GM11168 (cell line): Measurements from ENCODE around the gene GRIN2C.
"Not testable (repeated sequence)": the region's sequence is repeated elsewhere in the genome, so short reads cannot be mapped to it uniquely, and the experiment has no call there.

Experiments
- in situ Hi-C: fragments of 300-500 bp; cut with MboI; formaldehyde crosslinking; loops from one replicate; pipeline ENCODE4 v1.12.0; 2022; ENCODE audit warnings: low sequenced_read_pairs; ENCODE audit not compliant: unreplicated experiment

Gene GRIN2C

DNA sequence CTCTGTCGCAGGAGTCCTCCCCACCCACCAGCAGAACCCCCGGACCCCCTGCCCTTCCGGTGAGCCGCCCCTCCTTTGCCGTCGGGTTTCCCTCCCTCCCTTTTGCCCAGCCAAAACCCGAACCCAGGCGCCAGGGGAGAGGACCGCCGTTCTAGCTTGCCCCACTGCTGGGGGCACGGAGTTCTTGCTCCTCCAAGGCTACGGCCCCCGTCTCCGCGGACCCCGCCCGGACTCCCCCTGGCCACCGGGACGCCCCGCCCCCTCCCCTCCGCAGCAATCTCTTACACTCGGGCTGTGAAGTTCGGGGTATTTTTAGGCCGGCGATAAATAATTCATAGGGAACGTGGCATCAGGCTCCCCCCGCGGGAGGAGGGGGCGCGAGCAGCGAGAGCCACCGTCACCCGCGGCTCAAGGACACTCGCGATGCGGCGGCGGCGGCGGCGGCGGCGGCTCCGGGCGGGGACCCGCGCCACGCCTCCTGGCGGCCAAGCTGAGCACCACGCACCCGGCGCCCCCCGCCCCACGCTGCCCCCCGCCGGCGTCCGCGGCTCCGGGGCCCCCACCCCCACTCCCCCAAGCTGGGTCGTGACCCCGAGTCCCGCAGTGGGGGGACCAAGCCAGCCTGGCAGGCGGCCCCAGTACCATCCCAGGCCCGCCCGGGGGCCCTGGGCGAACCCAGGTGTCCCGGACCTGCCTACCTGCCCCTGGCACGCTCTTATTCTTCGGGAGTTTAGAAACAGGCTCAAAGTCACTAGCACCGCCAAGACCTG is at the start of gene GRIN2C:
TSS of gene GRIN2C (minus strand) at position 427 of the 770 bp plus-strand sequence. CDS start 4,793 bp downstream, outside the sequence.
- in situ Hi-C loops, result no loop called here

DNA sequence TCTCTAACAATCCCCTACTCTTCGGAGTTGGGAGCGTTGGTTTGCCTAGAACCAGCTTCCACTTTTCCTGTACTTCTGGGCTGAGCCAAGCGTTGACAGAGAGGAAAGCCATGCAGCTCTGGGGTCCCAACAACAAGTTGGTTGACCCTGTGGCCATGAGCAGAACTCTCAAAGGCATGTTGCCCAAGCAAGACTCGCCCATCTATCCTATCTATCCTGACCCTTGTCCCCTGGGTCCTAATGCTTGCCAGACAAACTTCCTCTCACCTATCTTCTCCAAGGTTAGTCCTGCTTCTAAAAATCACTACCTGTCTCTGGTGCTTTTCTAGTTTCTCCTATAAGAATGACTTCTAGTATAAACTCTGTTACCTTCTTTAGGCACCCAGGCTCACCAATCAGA is 49.4 kb upstream of the GRIN2C start:
- in situ Hi-C loops, result not testable (repeated sequence)

DNA sequence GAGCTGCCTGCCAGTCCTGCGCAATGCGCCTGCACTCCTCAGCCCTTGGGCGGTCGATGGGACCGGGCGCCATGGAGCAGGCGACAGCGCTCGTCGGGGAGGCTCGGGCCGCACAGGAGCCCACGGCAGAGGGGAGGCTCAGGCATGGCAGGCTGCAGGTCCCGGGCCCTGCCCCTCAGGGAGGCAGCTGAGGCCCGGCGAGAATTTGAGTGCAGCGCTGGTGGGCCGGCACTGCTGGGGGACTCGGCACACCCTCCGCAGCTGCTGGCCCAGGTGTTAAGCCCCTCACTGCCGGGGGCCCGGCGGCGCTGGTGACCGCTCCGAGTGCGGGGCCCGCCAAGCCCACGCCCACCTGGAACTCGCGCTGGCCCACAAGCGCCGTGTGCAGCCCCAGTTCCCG is 47.3 kb upstream of the GRIN2C start:
- in situ Hi-C loops, result no loop called here

DNA sequence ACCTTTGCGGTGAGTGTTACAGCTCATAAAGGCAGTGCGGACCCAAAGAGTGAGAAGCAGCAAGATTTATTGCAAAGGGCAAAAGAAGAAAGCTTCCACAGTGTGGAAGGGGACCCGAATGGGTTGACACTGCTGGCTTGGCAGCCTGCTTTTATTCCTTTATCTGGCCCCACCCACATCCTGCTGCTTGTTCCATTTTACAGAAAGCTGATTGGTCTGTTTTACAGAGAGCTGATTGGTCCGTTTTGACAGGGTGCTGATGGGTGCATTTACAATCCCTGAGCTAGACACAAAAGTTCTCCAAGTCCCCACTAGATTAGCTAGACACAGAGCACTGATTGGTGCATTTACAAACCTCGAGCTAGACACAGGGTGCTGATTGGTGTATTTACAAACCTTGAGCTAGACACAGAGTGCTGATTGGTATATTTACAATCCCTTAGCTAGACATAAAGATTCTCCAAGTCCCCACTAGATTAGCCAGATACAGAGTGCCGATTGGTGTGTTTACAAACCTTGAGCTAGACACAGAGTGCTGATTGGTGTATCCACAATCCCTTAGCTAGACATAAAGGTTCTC is 46.6 kb upstream of the GRIN2C start:
- in situ Hi-C loops, result not testable (repeated sequence)

DNA sequence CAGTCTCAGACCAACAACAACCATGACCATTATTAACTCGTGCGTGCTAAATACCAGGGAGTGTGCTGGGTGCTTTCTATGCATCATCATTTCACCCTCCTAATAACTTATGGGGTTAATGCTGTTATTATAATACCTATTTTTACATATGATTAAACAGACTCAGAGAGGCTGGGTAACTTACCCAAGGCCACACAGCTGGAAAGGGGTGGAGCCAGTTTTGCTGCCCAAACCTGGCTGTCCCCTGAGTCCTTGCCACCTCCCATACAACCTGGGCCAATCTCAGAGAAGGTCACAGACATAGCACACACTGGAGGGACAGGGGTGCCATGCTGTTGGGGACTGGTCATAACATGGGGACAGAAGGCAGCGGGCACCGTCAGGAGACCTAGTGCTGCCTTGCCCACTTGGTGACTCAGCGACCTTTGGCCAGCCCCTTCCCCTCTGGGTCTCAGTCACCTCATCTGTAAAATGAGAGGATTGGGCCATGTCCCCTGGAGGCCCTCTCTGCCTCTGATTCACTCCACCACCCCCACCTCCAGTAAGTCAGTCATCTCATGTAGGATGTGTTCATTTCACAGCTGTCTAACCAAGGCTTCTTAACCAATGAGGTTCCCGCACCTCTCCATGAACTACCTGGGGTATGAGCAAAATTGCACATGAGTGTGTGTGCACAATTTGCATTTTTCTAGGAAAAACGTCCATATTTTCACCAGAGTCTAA is 45.2 kb upstream of the GRIN2C start:
- in situ Hi-C loops, result no loop called here

DNA sequence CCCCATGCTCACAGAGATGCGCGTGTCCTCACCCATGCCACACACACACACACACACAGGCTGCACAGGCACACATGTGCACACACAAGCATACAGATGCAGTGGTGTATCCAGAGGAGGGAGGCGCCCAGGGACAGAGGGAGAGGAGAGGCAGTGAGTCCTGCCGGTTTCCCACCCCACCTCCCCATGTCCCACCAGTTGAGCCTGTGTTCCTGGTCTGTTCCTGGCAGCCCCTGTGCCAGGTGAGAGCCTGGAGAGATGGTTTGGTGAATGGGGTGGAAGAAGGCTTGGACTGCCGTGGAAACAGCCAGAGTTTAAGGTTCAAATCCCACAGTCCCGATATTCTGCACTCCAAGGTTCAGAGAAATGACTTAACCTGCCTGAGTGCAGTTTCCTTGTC is 44.0 kb upstream of the GRIN2C start:
- in situ Hi-C loops, result no loop called here

DNA sequence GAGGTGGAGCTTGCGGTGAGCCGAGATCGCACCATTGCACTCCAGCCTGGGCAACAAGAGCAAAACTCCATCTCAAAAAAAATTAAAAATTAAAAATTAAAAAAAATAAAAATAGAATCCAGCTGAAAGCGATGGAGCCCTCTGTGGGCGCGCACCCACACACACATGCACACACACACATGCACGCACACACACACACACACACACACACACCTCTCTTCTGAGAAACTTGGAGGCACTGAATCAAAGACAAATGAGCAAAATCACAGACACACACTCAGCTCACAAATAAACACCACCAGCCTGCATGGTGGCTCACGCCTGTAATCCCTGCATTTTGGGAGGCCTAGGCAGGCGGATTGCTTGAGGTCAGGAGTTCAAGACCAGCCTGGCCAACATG is 43.3 kb upstream of the GRIN2C start:
- in situ Hi-C loops, result no loop called here

DNA sequence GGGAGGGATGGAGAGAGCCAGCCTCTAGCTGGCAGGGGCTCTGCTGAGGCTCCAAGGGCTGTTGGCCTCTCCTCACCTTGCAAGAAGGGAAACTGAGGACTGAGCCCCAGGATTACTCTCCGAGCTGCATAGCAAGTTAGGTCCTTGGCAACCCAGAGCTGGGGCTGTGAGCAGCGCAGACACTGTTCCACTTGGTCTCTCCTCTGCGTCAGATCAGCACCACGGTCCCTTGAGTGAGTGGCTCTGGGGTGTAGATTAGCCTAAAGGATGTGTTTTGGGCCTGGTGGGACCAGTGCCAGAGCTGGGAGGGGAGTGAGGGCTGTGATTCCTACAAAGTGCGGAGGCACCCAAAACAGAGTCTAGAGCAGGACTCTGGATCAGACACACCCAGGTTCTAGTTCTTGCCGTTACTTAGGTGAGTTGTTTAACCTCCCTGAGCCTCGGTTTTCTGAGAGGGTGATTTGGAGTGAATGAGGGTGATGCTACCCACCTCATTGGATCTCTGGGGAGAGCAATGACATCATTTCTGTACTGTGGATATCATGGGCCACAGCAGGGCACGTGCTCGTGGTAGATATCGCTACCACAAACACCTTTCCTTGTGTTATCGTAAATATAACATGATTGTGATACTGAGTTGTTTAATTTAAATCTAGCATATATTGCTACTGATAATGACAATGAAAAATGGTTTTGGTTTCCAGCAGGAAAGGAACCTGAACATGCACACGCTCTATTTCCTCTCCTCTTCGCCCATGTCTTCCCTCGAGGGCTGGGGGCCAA is 41.9 kb upstream of the GRIN2C start:
- in situ Hi-C loops, result no loop called here

DNA sequence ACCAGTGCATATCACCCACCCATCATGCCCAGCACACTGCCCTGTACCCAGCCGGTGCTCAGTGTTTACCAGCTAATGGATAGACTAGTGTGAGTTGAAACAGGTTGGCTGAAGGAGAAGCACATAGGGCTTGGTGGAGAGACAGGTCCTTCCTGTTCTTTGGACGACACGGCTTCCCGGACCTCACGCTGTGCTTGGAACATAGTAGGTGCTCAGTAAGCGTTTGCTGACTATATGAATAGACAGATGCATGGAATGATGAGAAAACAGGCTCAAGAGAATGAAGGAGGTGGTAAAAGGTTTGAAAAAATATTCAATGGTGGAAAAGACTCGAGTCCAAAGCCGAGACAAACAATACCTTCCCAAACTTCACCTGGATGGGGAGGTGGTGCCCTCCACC is 40.5 kb upstream of the GRIN2C start:
- in situ Hi-C loops, result no loop called here

DNA sequence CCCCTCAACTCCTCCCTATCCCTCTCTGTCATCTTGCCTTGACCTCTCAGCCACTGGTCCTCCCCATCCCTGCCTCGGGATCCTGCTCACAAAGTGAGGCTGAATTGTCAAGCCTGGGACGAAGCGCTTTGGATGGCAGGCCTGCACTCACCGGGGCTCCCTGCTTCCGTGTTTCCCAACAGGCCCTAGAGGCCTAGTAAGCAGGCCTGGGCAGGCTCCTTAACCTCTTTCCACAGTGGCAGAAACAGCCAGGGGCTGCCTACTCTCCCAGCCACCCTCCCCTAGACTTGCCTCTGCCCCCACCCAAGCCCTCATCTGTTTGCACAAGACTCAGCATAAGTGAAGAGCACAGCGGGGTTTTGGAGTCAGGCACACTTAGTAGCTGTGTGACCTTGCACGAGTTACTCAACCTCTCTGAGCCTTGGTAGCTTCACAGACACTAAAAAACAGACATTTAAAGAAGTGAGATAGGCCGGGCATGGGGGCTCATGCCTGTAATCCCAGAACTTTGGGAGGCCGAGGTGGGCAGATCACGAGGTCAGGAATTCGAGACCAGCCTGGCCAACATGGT is 38.8 kb upstream of the GRIN2C start:
- in situ Hi-C loops, result no loop called here

DNA sequence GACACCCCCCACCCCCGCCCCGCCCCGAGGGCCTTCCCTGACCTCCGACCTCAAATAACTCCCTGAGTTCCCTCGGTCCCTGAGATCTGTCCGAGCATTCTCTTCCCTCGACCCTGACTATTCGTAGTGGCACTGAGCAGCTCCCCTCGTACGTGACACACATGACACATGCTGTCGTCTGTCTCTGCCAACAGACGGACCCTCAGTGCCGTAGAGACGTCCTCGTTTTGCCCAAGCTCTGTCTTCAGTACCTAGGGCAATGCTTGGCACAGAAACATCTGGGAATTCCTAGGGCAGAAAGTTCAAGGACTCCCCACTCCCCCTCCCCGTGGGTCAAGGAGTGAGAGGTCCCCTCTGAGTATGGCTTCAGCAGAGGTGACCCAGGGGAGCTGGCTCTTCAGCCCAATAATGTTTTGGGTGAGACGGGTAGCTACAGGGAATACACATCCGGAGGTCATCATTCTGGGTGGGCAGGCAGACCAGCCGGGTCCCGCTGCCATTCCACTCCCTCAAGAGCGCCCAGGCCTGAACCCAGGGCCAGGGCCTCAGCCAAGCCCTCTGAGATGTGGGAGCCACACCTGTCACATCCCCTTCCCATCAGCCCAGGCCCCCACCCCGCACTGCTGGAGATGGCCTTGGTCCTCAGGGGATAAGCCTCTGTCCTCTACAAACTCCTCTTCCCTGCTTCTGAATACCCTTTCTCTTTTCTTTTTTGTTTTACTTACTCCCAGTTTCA is 34.4 kb upstream of the GRIN2C start:
- in situ Hi-C loops, result no loop called here

DNA sequence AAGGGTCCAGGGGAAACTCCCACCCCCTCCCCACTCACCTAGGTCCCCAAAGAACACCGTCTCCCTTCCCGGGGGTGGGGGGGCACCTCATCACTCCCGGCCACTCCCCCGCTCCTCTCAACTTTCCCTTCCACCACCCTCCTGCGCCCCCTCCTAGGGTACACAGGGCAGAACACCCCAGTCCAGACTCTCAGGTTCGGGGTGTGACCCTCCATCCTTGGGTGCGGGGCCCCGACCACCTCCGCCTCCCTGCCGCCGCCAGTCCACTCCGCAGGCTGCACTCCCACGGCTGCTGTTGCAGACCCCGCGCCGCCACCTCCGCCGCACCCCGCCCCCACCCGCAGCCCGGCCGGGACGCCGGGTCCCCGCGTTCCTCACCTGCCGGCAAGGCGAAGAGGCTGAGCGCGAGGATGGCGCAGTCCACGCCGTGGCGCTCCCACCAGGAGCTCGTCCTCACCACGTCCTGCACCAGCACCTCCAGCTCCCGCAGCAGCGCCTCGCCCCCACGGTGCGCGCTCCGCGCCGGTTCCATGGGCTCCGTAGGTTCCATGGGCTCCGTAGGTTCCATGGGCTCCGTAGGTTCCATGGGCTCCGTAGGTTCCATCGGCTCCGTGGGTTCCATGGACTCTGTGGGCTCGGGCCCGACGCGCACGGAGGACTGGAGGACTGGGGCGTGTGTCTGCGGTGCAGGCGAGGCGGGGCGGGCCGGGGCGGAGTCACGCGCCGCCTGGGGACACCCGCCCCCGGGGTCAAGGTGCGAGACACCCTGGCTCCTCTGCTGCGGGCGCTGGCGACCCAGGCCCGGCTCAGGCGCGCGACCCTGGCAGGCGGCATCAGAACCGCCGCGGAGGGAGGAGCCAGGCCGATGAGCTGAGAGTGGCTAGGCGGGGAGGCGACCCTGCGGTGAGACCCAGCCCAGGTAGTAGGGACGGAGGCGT is 33.6 kb upstream of the GRIN2C start, which contains the start of gene FADS6:
TSS of gene FADS6 (minus strand) at position 660 of the 938 bp plus-strand sequence. CDS start at position 622, 38 bp downstream.
- in situ Hi-C loops, result no loop called here

DNA sequence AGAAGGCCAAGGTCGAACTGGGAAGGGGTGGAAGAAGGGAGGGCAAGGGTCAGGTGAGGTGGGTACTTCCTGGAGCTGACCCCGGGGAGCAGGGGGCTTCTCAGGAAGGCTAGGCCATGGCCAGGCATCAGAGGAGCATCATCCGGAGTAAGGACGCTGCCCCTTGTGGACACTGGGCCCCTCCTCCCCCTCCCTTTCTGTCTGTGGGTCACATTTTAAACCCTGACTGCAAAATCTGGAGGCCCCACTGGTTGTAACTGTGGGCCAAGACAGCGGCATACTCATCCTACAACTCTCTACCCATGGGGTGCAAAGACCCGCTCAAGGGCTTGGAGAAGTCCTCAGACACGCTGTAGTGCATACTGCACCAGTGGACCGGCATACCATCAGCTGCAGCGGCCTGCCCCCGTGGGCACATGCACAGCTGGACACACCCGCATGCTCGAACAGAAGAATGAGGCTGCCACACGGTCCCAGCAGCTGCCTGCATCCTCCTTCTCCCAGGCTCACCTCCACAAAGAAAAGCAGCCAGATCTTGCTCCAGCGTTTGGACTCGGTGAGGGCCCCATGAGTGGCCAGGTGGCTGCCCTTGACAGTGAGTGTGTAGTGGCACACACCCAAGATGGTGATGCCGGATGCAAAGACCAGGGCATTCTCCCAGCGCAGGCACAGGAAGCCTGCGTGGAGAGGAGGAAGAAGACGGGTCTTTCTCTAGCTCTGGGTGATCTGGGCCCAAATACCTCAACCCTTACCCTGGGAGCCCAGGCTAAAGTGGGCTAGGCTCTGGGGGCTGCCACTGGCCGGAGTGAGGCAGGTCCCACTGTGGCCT is 32.5 kb upstream of the GRIN2C start:
- in situ Hi-C loops, result no loop called here

DNA sequence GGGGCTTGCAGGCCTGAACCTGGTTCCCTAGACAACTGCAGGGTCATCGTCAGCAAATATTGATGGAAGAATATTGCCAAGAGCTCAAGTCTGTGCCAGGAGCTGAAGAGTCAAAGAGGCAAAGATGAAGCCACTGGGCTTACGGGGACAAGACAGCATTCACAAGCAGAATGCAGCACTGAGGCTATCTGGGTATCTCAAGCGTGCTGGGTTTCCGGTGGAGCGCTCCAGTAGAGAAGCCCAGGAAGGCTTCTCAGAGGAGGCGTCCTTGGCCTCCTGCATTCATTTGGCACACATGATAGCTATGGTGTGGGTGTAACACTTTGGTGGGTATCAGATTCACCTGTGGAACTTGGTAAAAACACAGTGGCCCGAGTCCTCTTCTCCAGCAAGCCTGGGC is 30.9 kb upstream of the GRIN2C start:
- in situ Hi-C loops, result no loop called here

DNA sequence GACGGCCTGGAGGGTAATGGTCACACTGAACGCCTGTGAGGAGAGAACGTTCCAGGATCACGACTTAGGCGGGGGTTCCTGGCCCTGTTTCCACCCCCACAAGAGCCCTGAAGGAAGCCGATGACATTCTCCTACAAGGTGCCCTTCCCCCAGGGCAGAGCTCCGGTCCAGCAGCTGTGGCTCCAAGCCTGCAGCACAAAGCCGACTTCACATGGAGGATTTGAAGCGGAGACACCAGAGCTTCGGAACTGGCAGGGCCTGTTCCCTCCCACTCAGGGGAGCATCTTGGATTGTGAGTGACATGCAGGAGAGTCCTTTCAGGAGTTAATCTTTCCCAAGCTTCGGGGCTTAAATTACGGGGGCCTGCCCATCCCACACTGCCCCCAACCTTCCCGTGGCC is 28.8 kb upstream of the GRIN2C start:
- in situ Hi-C loops, result no loop called here

DNA sequence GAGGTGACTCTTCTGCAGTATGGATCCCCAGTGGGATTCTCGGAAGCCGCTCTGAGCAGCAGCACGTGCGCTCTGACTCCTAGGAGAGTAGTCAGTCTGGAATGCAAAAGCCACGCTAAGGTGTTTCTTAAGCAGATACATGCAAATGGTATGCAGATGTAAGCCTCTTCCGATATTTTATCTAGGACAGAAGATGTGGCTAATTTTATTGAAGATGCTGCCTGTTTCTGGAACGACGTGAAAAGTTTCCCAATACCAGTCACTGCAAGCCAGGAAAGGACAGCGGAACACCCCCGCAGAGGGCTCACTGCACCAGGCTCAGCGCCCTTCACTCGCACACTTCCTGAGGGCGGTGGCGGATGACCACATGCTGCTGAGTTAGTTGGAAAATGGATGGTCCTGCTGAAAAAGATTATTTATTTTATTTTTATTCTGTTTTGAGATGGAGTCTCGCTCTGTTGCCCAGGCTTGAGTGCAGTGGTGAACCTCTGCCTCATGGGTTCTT is 23.6 kb upstream of the GRIN2C start:
- in situ Hi-C loops, result no loop called here

DNA sequence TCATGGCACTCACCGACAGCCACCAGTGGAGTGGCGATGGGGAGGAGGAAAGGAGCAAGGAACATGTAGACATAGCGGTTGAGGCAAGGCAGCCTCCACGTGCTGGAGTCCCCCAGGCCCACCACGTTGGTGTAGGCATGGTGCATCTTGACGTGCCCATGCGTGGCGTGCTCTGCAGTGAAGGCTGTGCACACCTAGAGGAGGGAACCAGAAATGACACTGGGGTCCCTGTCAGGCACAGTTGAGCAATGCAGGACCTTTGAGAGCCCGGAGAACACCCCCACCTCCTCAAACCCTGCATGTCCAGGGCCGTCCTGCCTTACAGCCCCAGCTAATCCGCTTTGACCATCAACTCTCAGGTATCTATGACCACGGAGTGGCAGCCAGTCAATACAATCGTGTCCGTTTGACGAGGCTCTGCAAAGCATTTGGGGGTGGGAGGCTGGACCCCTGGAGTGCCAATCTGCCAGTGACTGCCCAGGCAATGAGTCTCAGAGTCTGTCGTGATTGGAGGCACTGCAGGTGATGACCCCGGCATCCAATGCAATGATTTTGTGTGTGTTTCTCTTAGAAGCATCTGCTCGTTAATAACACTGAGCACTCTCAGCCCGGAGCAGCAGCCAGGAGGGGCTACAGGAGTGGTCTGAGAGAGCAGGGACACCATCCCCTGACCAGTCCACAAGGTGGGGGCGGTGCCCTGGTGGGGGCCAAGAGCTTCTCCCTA is 23.0 kb upstream of the GRIN2C start:
- in situ Hi-C loops, result no loop called here
